ENCODE measurements around the gene PRTG. TPM values are rescaled to one million over a fixed set of nuclear protein-coding genes. Genes with fewer than 3 reads are reported as not detected.
A peak's percentile ranks its signal among the peaks of the same experiment; 100 is the strongest.
"Not testable (repeated sequence)": the region's sequence is repeated elsewhere in the genome, so short reads cannot be mapped to it uniquely, and the experiment has no call there.

PRTG gene
- total RNA-seq, 1 donor from 2014 or later, result 574 TPM

DNA sequence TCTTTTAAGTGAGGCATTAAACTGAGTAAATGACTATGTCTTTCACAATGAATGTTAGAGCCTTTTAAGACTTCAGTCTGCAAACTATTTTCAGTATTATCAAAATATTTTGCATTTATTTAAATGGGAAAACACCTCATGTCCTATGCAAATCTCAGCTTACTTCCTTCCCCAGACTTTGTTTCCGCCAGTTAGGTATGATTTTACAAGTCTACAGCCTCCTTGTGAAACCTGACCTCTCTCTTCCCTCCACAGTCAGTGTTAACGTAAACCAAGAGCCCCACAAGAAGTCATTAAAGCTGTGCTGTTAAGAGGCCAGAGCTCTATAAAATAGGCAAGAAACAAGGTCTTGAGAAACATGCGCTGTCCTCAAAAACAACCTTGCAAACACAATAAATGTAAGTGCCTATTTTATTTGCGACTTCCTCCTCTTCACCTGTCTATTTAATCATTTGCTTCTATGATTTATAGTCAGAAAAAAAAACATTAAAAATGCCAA lies 48.3 kb downstream of the PRTG start:
- H3K9me3 ChIP-seq (ENCODE audit: low read depth), result no peaks in the 10 kb centered on the region
- H3K79me2 ChIP-seq (ENCODE audit: low read depth), result peaks cover 100% of the 10 kb centered on the region
- H3K27ac Mint-ChIP-seq, result peak overlapping the region; percentile 55
- peak; percentile 57 for DNase-seq (ENCODE audit: low spot score)
- H3K4me3 Mint-ChIP-seq, result peak overlapping the region; percentile 68
- H3K27me3 Mint-ChIP-seq (ENCODE audit: insufficient read depth, low read depth), result peaks cover 2% of the 10 kb centered on the region
- H4K20me1 ChIP-seq (ENCODE audit: low read depth), result peaks cover 94% of the 10 kb centered on the region
- H3K4me2 ChIP-seq, result peak overlapping the region; percentile 62
- H3F3A ChIP-seq (ENCODE audit: low read depth), result peaks cover 48% of the 10 kb centered on the region
- no peaks in the 10 kb centered on the region for H3K36me3 ChIP-seq
- no peaks in the 10 kb centered on the region for H3K27me3 ChIP-seq
- TF ChIP-seq EZH2 (IDR thresholded peaks at IDR 0.05) (no peak), EZH2phosphoT487 (IDR thresholded peaks at IDR 0.05) (no peak)
- TF ChIP-seq, protein P1, sequence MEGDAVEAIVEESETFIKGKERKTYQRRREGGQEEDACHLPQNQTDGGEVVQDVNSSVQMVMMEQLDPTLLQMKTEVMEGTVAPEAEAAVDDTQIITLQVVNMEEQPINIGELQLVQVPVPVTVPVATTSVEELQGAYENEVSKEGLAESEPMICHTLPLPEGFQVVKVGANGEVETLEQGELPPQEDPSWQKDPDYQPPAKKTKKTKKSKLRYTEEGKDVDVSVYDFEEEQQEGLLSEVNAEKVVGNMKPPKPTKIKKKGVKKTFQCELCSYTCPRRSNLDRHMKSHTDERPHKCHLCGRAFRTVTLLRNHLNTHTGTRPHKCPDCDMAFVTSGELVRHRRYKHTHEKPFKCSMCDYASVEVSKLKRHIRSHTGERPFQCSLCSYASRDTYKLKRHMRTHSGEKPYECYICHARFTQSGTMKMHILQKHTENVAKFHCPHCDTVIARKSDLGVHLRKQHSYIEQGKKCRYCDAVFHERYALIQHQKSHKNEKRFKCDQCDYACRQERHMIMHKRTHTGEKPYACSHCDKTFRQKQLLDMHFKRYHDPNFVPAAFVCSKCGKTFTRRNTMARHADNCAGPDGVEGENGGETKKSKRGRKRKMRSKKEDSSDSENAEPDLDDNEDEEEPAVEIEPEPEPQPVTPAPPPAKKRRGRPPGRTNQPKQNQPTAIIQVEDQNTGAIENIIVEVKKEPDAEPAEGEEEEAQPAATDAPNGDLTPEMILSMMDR (IDR thresholded peaks at IDR 0.05), result no peak
- H3K4me3 ChIP-seq, result peak overlapping the region; percentile 22
- H3K4me1 Mint-ChIP-seq, result peaks cover 59% of the 10 kb centered on the region
- H3K4me1 ChIP-seq, result peaks cover 27% of the 10 kb centered on the region
- peak overlapping the region; percentile 42 for H3K27ac ChIP-seq
- H3K9me3 Mint-ChIP-seq, result no peaks in the 10 kb centered on the region
- peaks cover 18% of the 10 kb centered on the region for H3K36me3 Mint-ChIP-seq
- H2AFZ ChIP-seq (replicated peaks), result no peak overlapping the region
- H3K9ac ChIP-seq, result no peak overlapping the region

DNA sequence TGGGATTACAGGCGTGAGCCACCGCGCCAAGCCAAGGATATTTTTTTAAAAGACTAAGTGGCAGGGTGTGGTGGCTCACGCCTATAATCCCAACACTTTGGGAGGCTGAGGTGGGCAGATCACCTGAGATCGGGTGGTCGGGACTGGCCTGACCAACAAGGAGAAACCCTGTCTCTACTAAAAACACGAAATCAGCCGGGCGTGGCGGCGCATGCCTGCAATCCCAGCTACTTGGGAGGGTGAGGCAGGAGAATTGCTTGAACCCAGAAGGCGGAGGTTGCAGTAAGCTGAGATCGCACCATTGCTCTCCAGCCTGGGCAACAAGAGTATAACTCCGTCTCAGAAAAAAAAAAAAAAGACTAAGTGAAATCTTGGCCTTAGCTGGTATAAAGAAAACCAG lies 49.8 kb downstream of the PRTG start:
- not testable (repeated sequence) for H3K36me3 ChIP-seq; H3K4me2 ChIP-seq; H3K4me3 Mint-ChIP-seq; H2AFZ ChIP-seq (replicated peaks); H3K27me3 ChIP-seq; DNase-seq (ENCODE audit: low spot score); H3K4me3 ChIP-seq; H3K27ac ChIP-seq; H3K9me3 Mint-ChIP-seq; H3K9ac ChIP-seq; H3K27me3 Mint-ChIP-seq (ENCODE audit: insufficient read depth, low read depth); H3K27ac Mint-ChIP-seq; H3K9me3 ChIP-seq (ENCODE audit: low read depth)
- Histone ChIP-seq H3K79me2 (ENCODE audit: low read depth) (peaks cover 100% of the 10 kb centered on the region), H3K4me1 (peaks cover 40% of the 10 kb centered on the region), H4K20me1 (ENCODE audit: low read depth) (peaks cover 94% of the 10 kb centered on the region), H3F3A (ENCODE audit: low read depth) (peaks cover 41% of the 10 kb centered on the region)
- H3K36me3 Mint-ChIP-seq, result peaks cover 19% of the 10 kb centered on the region
- H3K4me1 Mint-ChIP-seq, result peaks cover 59% of the 10 kb centered on the region

GRCh38 chr15:55687792-55688191 lies 55.2 kb downstream of the PRTG start:
- no peak overlapping the region for H3K9ac ChIP-seq
- peaks cover 42% of the 10 kb centered on the region for H3K36me3 Mint-ChIP-seq
- H3K79me2 ChIP-seq (ENCODE audit: low read depth), result peaks cover 100% of the 10 kb centered on the region
- no peak overlapping the region for H3K4me3 Mint-ChIP-seq
- H3K9me3 Mint-ChIP-seq, result no peaks in the 10 kb centered on the region
- peak; percentile 26 for DNase-seq (ENCODE audit: low spot score)
- peaks cover 60% of the 10 kb centered on the region for H3K4me1 Mint-ChIP-seq
- no peak overlapping the region for H3K4me3 ChIP-seq
- peaks cover 2% of the 10 kb centered on the region for H3K27me3 Mint-ChIP-seq (ENCODE audit: insufficient read depth, low read depth)
- H3F3A ChIP-seq (ENCODE audit: low read depth), result peaks cover 24% of the 10 kb centered on the region
- peaks cover 40% of the 10 kb centered on the region for H3K4me1 ChIP-seq
- H3K9me3 ChIP-seq (ENCODE audit: low read depth), result no peaks in the 10 kb centered on the region
- no peak overlapping the region for H2AFZ ChIP-seq (replicated peaks)
- TF ChIP-seq, protein P1 (IDR thresholded peaks at IDR 0.05), result no peak
- TF ChIP-seq EZH2 (IDR thresholded peaks at IDR 0.05), result no peak
- TF ChIP-seq EZH2phosphoT487 (IDR thresholded peaks at IDR 0.05), result no peak
- peak overlapping the region; percentile 75 for H3K27ac Mint-ChIP-seq
- peak overlapping the region; percentile 21 for H3K4me2 ChIP-seq
- peaks cover 12% of the 10 kb centered on the region for H3K36me3 ChIP-seq
- peak overlapping the region; percentile 68 for H3K27ac ChIP-seq
- no peaks in the 10 kb centered on the region for H3K27me3 ChIP-seq
- H4K20me1 ChIP-seq (ENCODE audit: low read depth), result peaks cover 94% of the 10 kb centered on the region

DNA sequence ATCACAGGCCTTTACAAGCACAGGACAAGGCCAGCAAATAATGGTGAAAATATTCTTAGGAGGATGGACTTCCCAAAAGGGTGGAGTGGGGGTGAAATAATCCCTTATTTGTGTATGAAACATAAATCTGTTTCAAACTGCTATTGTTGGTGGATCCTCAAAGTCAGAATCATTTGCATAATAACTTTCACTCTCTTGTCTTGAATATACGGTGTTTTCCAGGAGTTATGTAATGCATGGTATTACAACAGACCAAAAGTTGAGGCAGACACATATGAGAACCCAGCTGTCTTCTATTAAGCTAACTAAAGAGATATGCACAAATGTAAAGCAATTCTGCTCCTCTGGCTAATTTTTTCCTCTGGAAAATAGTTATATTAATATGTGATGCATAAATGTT lies 57.7 kb downstream of the PRTG start:
- Histone ChIP-seq H3K27ac (no peak overlapping the region), H3F3A (ENCODE audit: low read depth) (peaks cover 36% of the 10 kb centered on the region), H3K9me3 (ENCODE audit: low read depth) (no peaks in the 10 kb centered on the region), H4K20me1 (ENCODE audit: low read depth) (peaks cover 86% of the 10 kb centered on the region), H3K9ac (no peak overlapping the region), H3K4me2 (no peak overlapping the region), H3K36me3 (peaks cover 17% of the 10 kb centered on the region), H3K4me3 (no peak overlapping the region), H3K27me3 (no peaks in the 10 kb centered on the region), H3K79me2 (ENCODE audit: low read depth) (peaks cover 79% of the 10 kb centered on the region), H2AFZ (replicated peaks) (no peak overlapping the region), H3K4me1 (peaks cover 40% of the 10 kb centered on the region)
- peaks cover 59% of the 10 kb centered on the region for H3K4me1 Mint-ChIP-seq
- H3K27me3 Mint-ChIP-seq (ENCODE audit: insufficient read depth, low read depth), result peaks cover 2% of the 10 kb centered on the region
- TF ChIP-seq, protein P1 (IDR thresholded peaks at IDR 0.05), result no peak
- no peak for TF ChIP-seq EZH2phosphoT487 (IDR thresholded peaks at IDR 0.05)
- no peak for TF ChIP-seq EZH2 (IDR thresholded peaks at IDR 0.05)
- H3K36me3 Mint-ChIP-seq, result peaks cover 43% of the 10 kb centered on the region
- no peaks in the 10 kb centered on the region for H3K9me3 Mint-ChIP-seq
- DNase-seq (ENCODE audit: low spot score), result no peak
- H3K4me3 Mint-ChIP-seq, result no peak overlapping the region
- no peak overlapping the region for H3K27ac Mint-ChIP-seq
